Testis (tissue), 2 donors: ENCODE results near the gene AMMECR1.

ENCODE experiments used
- POLR2A ChIP-seq: fragments of 450-650 bp; IDR thresholded peaks from one replicate; pipeline ENCODE4 v1.6.1; 2017; ENCODE audit warnings: antibody characterized with exemption, mild to moderate bottlenecking, moderate library complexity
- TF ChIP-seq, protein P1 (sequence below), 3 experiments: fragments of 450-650 bp in 2 of 3; fragments of 200-600 bp in 1 of 3; sonication (generic) in 1 of 3; IDR thresholded peaks; one replicate each; pipeline ENCODE4 v1.5.1; 2016 to 2019; ENCODE audit warnings: antibody characterized with exemption in 3 of 3, mild to moderate bottlenecking in 2 of 3, moderate library complexity in 1 of 3

DNA sequence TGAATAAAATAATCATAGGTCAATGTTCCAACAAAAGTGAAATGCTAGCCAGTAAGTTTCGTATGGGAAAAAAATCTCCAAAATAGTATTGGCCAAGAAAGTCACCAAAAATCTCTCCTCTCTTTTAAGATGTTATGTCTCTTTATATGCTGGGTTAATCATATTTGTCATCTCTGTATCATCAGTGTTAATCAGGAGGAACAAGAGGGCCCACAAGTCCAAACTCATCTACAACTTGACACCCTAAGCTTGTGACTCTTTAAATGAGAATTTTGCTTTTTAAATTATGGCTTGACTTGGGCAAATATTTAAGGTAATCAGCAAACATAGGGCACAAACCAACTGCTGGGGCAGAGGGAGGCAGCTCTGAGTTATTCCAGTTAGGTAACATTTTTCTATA, 75.5 kb downstream of the AMMECR1 start:
- TF ChIP-seq, protein P1, sequence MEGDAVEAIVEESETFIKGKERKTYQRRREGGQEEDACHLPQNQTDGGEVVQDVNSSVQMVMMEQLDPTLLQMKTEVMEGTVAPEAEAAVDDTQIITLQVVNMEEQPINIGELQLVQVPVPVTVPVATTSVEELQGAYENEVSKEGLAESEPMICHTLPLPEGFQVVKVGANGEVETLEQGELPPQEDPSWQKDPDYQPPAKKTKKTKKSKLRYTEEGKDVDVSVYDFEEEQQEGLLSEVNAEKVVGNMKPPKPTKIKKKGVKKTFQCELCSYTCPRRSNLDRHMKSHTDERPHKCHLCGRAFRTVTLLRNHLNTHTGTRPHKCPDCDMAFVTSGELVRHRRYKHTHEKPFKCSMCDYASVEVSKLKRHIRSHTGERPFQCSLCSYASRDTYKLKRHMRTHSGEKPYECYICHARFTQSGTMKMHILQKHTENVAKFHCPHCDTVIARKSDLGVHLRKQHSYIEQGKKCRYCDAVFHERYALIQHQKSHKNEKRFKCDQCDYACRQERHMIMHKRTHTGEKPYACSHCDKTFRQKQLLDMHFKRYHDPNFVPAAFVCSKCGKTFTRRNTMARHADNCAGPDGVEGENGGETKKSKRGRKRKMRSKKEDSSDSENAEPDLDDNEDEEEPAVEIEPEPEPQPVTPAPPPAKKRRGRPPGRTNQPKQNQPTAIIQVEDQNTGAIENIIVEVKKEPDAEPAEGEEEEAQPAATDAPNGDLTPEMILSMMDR (IDR thresholded peaks at IDR 0.05), result no peak
- TF ChIP-seq POLR2A, result no peak
